ENCODE measurements around the gene MACF1.

- no peak for TF ChIP-seq EP300 (IDR thresholded peaks at IDR 0.05)
- TF ChIP-seq POLR2AphosphoS5 (IDR thresholded peaks at IDR 0.05) = no peak
Measured at GRCh38 chr1:39205781-39206464, 1.4 kb downstream of the MACF1 start.

All from esophagus muscularis mucosa (tissue), 3 donors.